ENCODE measurements around the gene TRIM74. TPM values are rescaled to one million over a fixed set of nuclear protein-coding genes. Genes with fewer than 3 reads are reported as not detected.
A peak's percentile ranks its signal among the peaks of the same experiment; 100 is the strongest.
"Not testable (repeated sequence)": the region's sequence is repeated elsewhere in the genome, so short reads cannot be mapped to it uniquely, and the experiment has no call there.

Gene TRIM74
- total RNA-seq, 1 experiment from 2014 or later = not detected

- H3K27me3 ChIP-seq (ENCODE audit: low read length); intact Hi-C loops (cut with micrococcal nuclease); H3K79me2 ChIP-seq (ENCODE audit: low read length); CTCF ChIA-PET; BruUV-seq (replicated peaks); H3K9me3 ChIP-seq (ENCODE audit: low read length); ATAC-seq; H2AFZ ChIP-seq (ENCODE audit: low read length); H3K4me3 ChIP-seq (ENCODE audit: low read length); H4K20me1 ChIP-seq (ENCODE audit: low read length); H3F3A ChIP-seq (ENCODE audit: low read length, unreplicated experiment); H3K27ac ChIP-seq (ENCODE audit: low read length); H3K36me3 ChIP-seq (ENCODE audit: low read depth, low read length); H3K4me1 ChIP-seq (ENCODE audit: insufficient read depth, low read length); DNase-seq; POLR2A ChIA-PET (ENCODE audit: unreplicated experiment); H3K9ac ChIP-seq (ENCODE audit: low read length); H3K9me2 ChIP-seq (replicated peaks; ENCODE audit: low read length); H3K4me2 ChIP-seq (ENCODE audit: low read length): not testable (repeated sequence)
Measured at GRCh38 chr7:72960626-72961345, 8.5 kb downstream of the TRIM74 start.

GRCh38 chr7:72960029-72960428 is 9.2 kb downstream of the TRIM74 start:
- H3K27ac ChIP-seq (ENCODE audit: low read length); BruUV-seq (replicated peaks); H3K27me3 ChIP-seq (ENCODE audit: low read length); H4K20me1 ChIP-seq (ENCODE audit: low read length); H3K9me3 ChIP-seq (ENCODE audit: low read length); intact Hi-C loops (cut with micrococcal nuclease); H3K9ac ChIP-seq (ENCODE audit: low read length); H3F3A ChIP-seq (ENCODE audit: low read length, unreplicated experiment); H3K4me1 ChIP-seq (ENCODE audit: insufficient read depth, low read length); H3K79me2 ChIP-seq (ENCODE audit: low read length); H3K4me2 ChIP-seq (ENCODE audit: low read length); H2AFZ ChIP-seq (ENCODE audit: low read length); DNase-seq; H3K36me3 ChIP-seq (ENCODE audit: low read depth, low read length); CTCF ChIA-PET; POLR2A ChIA-PET (ENCODE audit: unreplicated experiment); H3K4me3 ChIP-seq (ENCODE audit: low read length); H3K9me2 ChIP-seq (replicated peaks; ENCODE audit: low read length): not testable (repeated sequence)
- ATAC-seq = peak; percentile 38

GRCh38 chr7:72954563-72955198 is 14.6 kb downstream of the TRIM74 start:
- H4K20me1 ChIP-seq (ENCODE audit: low read length); POLR2A ChIA-PET (ENCODE audit: unreplicated experiment); DNase-seq; H3K4me3 ChIP-seq (ENCODE audit: low read length); H3F3A ChIP-seq (ENCODE audit: low read length, unreplicated experiment); H2AFZ ChIP-seq (ENCODE audit: low read length); H3K36me3 ChIP-seq (ENCODE audit: low read depth, low read length); H3K4me1 ChIP-seq (ENCODE audit: insufficient read depth, low read length); H3K9me3 ChIP-seq (ENCODE audit: low read length); H3K79me2 ChIP-seq (ENCODE audit: low read length); H3K4me2 ChIP-seq (ENCODE audit: low read length); intact Hi-C loops (cut with micrococcal nuclease); H3K27ac ChIP-seq (ENCODE audit: low read length); H3K9ac ChIP-seq (ENCODE audit: low read length); CTCF ChIA-PET; H3K27me3 ChIP-seq (ENCODE audit: low read length); BruUV-seq (replicated peaks); H3K9me2 ChIP-seq (replicated peaks; ENCODE audit: low read length): not testable (repeated sequence)
- ATAC-seq = peak; percentile 82

- TSS peak; percentile 70 for BruUV-seq (replicated peaks)
- H4K20me1 ChIP-seq (ENCODE audit: low read length); CTCF ChIA-PET; H3K9ac ChIP-seq (ENCODE audit: low read length); H3K27me3 ChIP-seq (ENCODE audit: low read length); DNase-seq; H3K4me1 ChIP-seq (ENCODE audit: insufficient read depth, low read length); H3K9me3 ChIP-seq (ENCODE audit: low read length); H2AFZ ChIP-seq (ENCODE audit: low read length); H3K79me2 ChIP-seq (ENCODE audit: low read length); H3K36me3 ChIP-seq (ENCODE audit: low read depth, low read length); H3K27ac ChIP-seq (ENCODE audit: low read length); H3F3A ChIP-seq (ENCODE audit: low read length, unreplicated experiment); H3K9me2 ChIP-seq (replicated peaks; ENCODE audit: low read length); POLR2A ChIA-PET (ENCODE audit: unreplicated experiment); intact Hi-C loops (cut with micrococcal nuclease): not testable (repeated sequence)
- peak overlapping the region; percentile 59 for H3K4me3 ChIP-seq (ENCODE audit: low read length)
- peak overlapping the region; percentile 53; the same call in 1 of the 2 replicates for H3K4me2 ChIP-seq (ENCODE audit: low read length)
- ATAC-seq = peak; percentile 68
Measured at GRCh38 chr7:72953901-72954562, 15.2 kb downstream of the TRIM74 start.

GRCh38 chr7:72950432-72950831 is 18.8 kb downstream of the TRIM74 start:
- intact Hi-C loops (cut with micrococcal nuclease); H2AFZ ChIP-seq (ENCODE audit: low read length); H3K9ac ChIP-seq (ENCODE audit: low read length); POLR2A ChIA-PET (ENCODE audit: unreplicated experiment); ATAC-seq; H3K79me2 ChIP-seq (ENCODE audit: low read length); H3K36me3 ChIP-seq (ENCODE audit: low read depth, low read length); H3K9me3 ChIP-seq (ENCODE audit: low read length); H3F3A ChIP-seq (ENCODE audit: low read length, unreplicated experiment); H3K4me2 ChIP-seq (ENCODE audit: low read length); DNase-seq; H3K4me3 ChIP-seq (ENCODE audit: low read length); CTCF ChIA-PET; H3K4me1 ChIP-seq (ENCODE audit: insufficient read depth, low read length); BruUV-seq (replicated peaks); H3K27me3 ChIP-seq (ENCODE audit: low read length); H4K20me1 ChIP-seq (ENCODE audit: low read length); H3K27ac ChIP-seq (ENCODE audit: low read length); H3K9me2 ChIP-seq (replicated peaks; ENCODE audit: low read length): not testable (repeated sequence)

GRCh38 chr7:72949686-72950085 is 19.6 kb downstream of the TRIM74 start:
- intact Hi-C loops (cut with micrococcal nuclease) = not testable (repeated sequence)

More at GRCh38 chr7:72949686-72950085, 19.6 kb downstream of the TRIM74 start:
- DNase-seq; ATAC-seq; POLR2A ChIA-PET (ENCODE audit: unreplicated experiment); H3K27ac ChIP-seq (ENCODE audit: low read length); H2AFZ ChIP-seq (ENCODE audit: low read length); CTCF ChIA-PET; H3K4me3 ChIP-seq (ENCODE audit: low read length); H3F3A ChIP-seq (ENCODE audit: low read length, unreplicated experiment); H3K79me2 ChIP-seq (ENCODE audit: low read length); BruUV-seq (replicated peaks); H3K4me1 ChIP-seq (ENCODE audit: insufficient read depth, low read length); H4K20me1 ChIP-seq (ENCODE audit: low read length); H3K36me3 ChIP-seq (ENCODE audit: low read depth, low read length); H3K9me3 ChIP-seq (ENCODE audit: low read length); H3K9ac ChIP-seq (ENCODE audit: low read length); H3K27me3 ChIP-seq (ENCODE audit: low read length); H3K4me2 ChIP-seq (ENCODE audit: low read length); H3K9me2 ChIP-seq (replicated peaks; ENCODE audit: low read length): not testable (repeated sequence)
